Measurements from ENCODE around the gene SLC22A7. TPM values are rescaled to one million over a fixed set of nuclear protein-coding genes. Genes with fewer than 3 reads are reported as not detected.

Gene SLC22A7
- total and polyA plus RNA-seq, 2 donors (not counting 1 experiment from before 2014, with no cell fraction given), result not detected

GRCh38 chr6:43307451-43308100 is 9.5 kb downstream of the SLC22A7 start:
- Mint-ChIP-seq H3K4me1 (peaks cover 36% of the 10 kb centered on the region), H3K9me3 (ENCODE audit: insufficient read depth) (no peaks in the 10 kb centered on the region), H3K27ac (peak overlapping the region; percentile 6), H3K4me3 (peak overlapping the region; percentile 50), H3K27me3 (no peaks in the 10 kb centered on the region)
- Histone ChIP-seq H3K9ac (ENCODE audit: low read length) (peak overlapping the region; percentile 64), H3K79me2 (ENCODE audit: control insufficient read depth, insufficient read depth, low read length) (peaks cover 9% of the 10 kb centered on the region), H3K36me3 (replicated peaks in 1 of 2; ENCODE audit: control extremely low read depth in 1 of 2, control insufficient read depth in 1 of 2, extremely low read depth in 1 of 2, insufficient read depth in 2 of 2, low read length in 1 of 2) (peaks cover 0 to 2% of the 10 kb centered on the region in 2 experiments), H3K9me3 (ENCODE audit: control extremely low read depth in 1 of 3, control insufficient read depth in 2 of 3, insufficient read depth in 1 of 3, low read length in 2 of 3) (peaks cover 0 to 5% (median 0%) of the 10 kb centered on the region in 3 donors), H3K4me2 (replicated peaks; ENCODE audit: low read depth, low read length, poor library complexity, severe bottlenecking) (peak overlapping the region; percentile 88), H3K27ac (ENCODE audit: low read length in 2 of 2) (no peak overlapping the region), H3K4me1 (ENCODE audit: control insufficient read depth in 2 of 2, insufficient read depth in 2 of 2, low read length in 2 of 2) (peaks cover 32 to 35% of the 10 kb centered on the region in 2 donors), H4K20me1 (ENCODE audit: control insufficient read depth, insufficient read depth, low read length, poor library complexity, severe bottlenecking) (peaks cover 8% of the 10 kb centered on the region), H3K27me3 (replicated peaks in 1 of 4; ENCODE audit: control extremely low read depth in 1 of 4, control insufficient read depth in 3 of 4, insufficient read depth in 4 of 4, low read length in 3 of 4) (no peaks in the 10 kb centered on the region), H3K4me3 (ENCODE audit: control extremely low read depth in 1 of 5, extremely low read depth in 1 of 5, insufficient read depth in 1 of 5, low read depth in 2 of 5, low read length in 4 of 5) (no peak overlapping the region), H2AFZ (ENCODE audit: insufficient read depth, low read depth, low read length, poor library complexity, severe bottlenecking) (no peak overlapping the region)
- CTCF ChIA-PET, result interaction anchor here (0.9 to 4.5 kb wide), 25 partner anchors 10 to 89 kb away, joined by 3 to 48 read pairs (median 4); partner anchors contain the start of genes DNPH1, SLC22A7 and ZNF318
- ATAC-seq (ENCODE audit: low read depth) (no peak), DNase-seq (no peak)
- 100% methylated on average over 3 of the region's 5 CpGs for whole genome bisulfite sequencing (ENCODE audit: insufficient coverage)
- no peak for TF ChIP-seq EZH2 (IDR thresholded peaks at IDR 0.05; ENCODE audit: borderline replicate concordance, insufficient read depth, low read depth, low read length, poor library complexity, severe bottlenecking)
- TF ChIP-seq, protein P1, sequence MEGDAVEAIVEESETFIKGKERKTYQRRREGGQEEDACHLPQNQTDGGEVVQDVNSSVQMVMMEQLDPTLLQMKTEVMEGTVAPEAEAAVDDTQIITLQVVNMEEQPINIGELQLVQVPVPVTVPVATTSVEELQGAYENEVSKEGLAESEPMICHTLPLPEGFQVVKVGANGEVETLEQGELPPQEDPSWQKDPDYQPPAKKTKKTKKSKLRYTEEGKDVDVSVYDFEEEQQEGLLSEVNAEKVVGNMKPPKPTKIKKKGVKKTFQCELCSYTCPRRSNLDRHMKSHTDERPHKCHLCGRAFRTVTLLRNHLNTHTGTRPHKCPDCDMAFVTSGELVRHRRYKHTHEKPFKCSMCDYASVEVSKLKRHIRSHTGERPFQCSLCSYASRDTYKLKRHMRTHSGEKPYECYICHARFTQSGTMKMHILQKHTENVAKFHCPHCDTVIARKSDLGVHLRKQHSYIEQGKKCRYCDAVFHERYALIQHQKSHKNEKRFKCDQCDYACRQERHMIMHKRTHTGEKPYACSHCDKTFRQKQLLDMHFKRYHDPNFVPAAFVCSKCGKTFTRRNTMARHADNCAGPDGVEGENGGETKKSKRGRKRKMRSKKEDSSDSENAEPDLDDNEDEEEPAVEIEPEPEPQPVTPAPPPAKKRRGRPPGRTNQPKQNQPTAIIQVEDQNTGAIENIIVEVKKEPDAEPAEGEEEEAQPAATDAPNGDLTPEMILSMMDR (IDR thresholded peaks at IDR 0.05), result no peak
- POLR2A ChIA-PET, result interaction anchor here (0.6 to 1.6 kb wide), 4 partner anchors 11 to 1420 kb away, joined by 4 to 5 read pairs (median 4); partner anchors contain the start of gene ZNF318
- intact Hi-C loops (cut with micrococcal nuclease), result loop anchor here (1.0 to 2.0 kb wide), 3 partner anchors 27 to 91 kb away; no protein-coding TSS in a partner anchor

Measured in B cell (primary cell).